ENCODE results near the gene PISD. TPM values are rescaled to one million over a fixed set of nuclear protein-coding genes. Genes with fewer than 3 reads are reported as not detected.

PISD gene
- polyA plus RNA-seq, 1 donor = 54.3 TPM

GRCh38 chr22:31637891-31638618 lies 24.0 kb downstream of the PISD start:
- WGBS (ENCODE audit: insufficient coverage, low lambda C conversion rate) = no CpG with 5 or more reads among the region's 15 CpGs

GRCh38 chr22:31637447-31637890 lies 24.5 kb downstream of the PISD start:
- Histone ChIP-seq H3K9me3 (ENCODE audit: control insufficient read depth, low read depth, low read length) (no peaks in the 10 kb centered on the region), H3K27me3 (ENCODE audit: control insufficient read depth, insufficient read depth, low read length) (no peaks in the 10 kb centered on the region), H3K4me1 (ENCODE audit: control insufficient read depth, insufficient read depth, low read length) (no peaks in the 10 kb centered on the region), H3K27ac (ENCODE audit: low read length) (no peak overlapping the region), H3K36me3 (ENCODE audit: control insufficient read depth, insufficient read depth, low read length) (peaks cover 17% of the 10 kb centered on the region), H3K4me3 (ENCODE audit: low read length) (no peak overlapping the region)
- DNase-seq = no peak
- WGBS (ENCODE audit: insufficient coverage, low lambda C conversion rate) = no CpG with 5 or more reads among the region's 10 CpGs

More at GRCh38 chr22:31637891-31638618, 24.0 kb downstream of the PISD start:
- DNase-seq = no peak
- peaks cover 17% of the 10 kb centered on the region for H3K36me3 ChIP-seq (ENCODE audit: control insufficient read depth, insufficient read depth, low read length)
- H3K9me3 ChIP-seq (ENCODE audit: control insufficient read depth, low read depth, low read length) = no peaks in the 10 kb centered on the region
- H3K4me1 ChIP-seq (ENCODE audit: control insufficient read depth, insufficient read depth, low read length) = no peaks in the 10 kb centered on the region
- no peaks in the 10 kb centered on the region for H3K27me3 ChIP-seq (ENCODE audit: control insufficient read depth, insufficient read depth, low read length)
- H3K27ac ChIP-seq (ENCODE audit: low read length) = no peak overlapping the region
- H3K4me3 ChIP-seq (ENCODE audit: low read length) = no peak overlapping the region

GRCh38 chr22:31635638-31636306 lies 26.2 kb downstream of the PISD start:
- H3K4me1 ChIP-seq (ENCODE audit: control insufficient read depth, insufficient read depth, low read length) = peaks cover 6% of the 10 kb centered on the region
- H3K4me3 ChIP-seq (ENCODE audit: low read length) = no peak overlapping the region
- DNase-seq = no peak
- no peaks in the 10 kb centered on the region for H3K9me3 ChIP-seq (ENCODE audit: control insufficient read depth, low read depth, low read length)
- H3K27ac ChIP-seq (ENCODE audit: low read length) = no peak overlapping the region
- H3K36me3 ChIP-seq (ENCODE audit: control insufficient read depth, insufficient read depth, low read length) = peaks cover 9% of the 10 kb centered on the region
- WGBS (ENCODE audit: insufficient coverage, low lambda C conversion rate) = no CpG with 5 or more reads among the region's 13 CpGs
- H3K27me3 ChIP-seq (ENCODE audit: control insufficient read depth, insufficient read depth, low read length) = no peaks in the 10 kb centered on the region

GRCh38 chr22:31631436-31631835 lies 30.6 kb downstream of the PISD start:
- peak overlapping the region; percentile 85 for H3K27ac ChIP-seq (ENCODE audit: low read length)
- no peaks in the 10 kb centered on the region for H3K27me3 ChIP-seq (ENCODE audit: control insufficient read depth, insufficient read depth, low read length)
- DNase-seq = no peak
- H3K4me3 ChIP-seq (ENCODE audit: low read length) = peak overlapping the region; percentile 90
- WGBS (ENCODE audit: insufficient coverage, low lambda C conversion rate) = no CpG with 5 or more reads among the region's 9 CpGs
- H3K4me1 ChIP-seq (ENCODE audit: control insufficient read depth, insufficient read depth, low read length) = peaks cover 40% of the 10 kb centered on the region
- peaks cover 17% of the 10 kb centered on the region for H3K36me3 ChIP-seq (ENCODE audit: control insufficient read depth, insufficient read depth, low read length)
- no peaks in the 10 kb centered on the region for H3K9me3 ChIP-seq (ENCODE audit: control insufficient read depth, low read depth, low read length)

- peaks cover 48% of the 10 kb centered on the region for H3K4me1 ChIP-seq (ENCODE audit: control insufficient read depth, insufficient read depth, low read length)
- H3K4me3 ChIP-seq (ENCODE audit: low read length) = peak overlapping the region; percentile 90
- no CpG with 5 or more reads among the region's 65 CpGs for WGBS (ENCODE audit: insufficient coverage, low lambda C conversion rate)
Measured at GRCh38 chr22:31630331-31631329, 31.4 kb downstream of the PISD start.

GRCh38 chr22:31629741-31630184 lies 32.3 kb downstream of the PISD start:
- peak overlapping the region; percentile 85 for H3K27ac ChIP-seq (ENCODE audit: low read length)
- WGBS (ENCODE audit: insufficient coverage, low lambda C conversion rate) = no CpG with 5 or more reads among the region's 14 CpGs
- no peak for DNase-seq
- H3K4me3 ChIP-seq (ENCODE audit: low read length) = peak overlapping the region; percentile 90
- H3K27me3 ChIP-seq (ENCODE audit: control insufficient read depth, insufficient read depth, low read length) = no peaks in the 10 kb centered on the region
- no peaks in the 10 kb centered on the region for H3K9me3 ChIP-seq (ENCODE audit: control insufficient read depth, low read depth, low read length)
- peaks cover 22% of the 10 kb centered on the region for H3K36me3 ChIP-seq (ENCODE audit: control insufficient read depth, insufficient read depth, low read length)
- H3K4me1 ChIP-seq (ENCODE audit: control insufficient read depth, insufficient read depth, low read length) = peaks cover 57% of the 10 kb centered on the region

More at GRCh38 chr22:31630331-31631329, 31.4 kb downstream of the PISD start:
- peak; percentile 83 to 92 for DNase-seq
- Histone ChIP-seq H3K9me3 (ENCODE audit: control insufficient read depth, low read depth, low read length) (no peaks in the 10 kb centered on the region), H3K27me3 (ENCODE audit: control insufficient read depth, insufficient read depth, low read length) (no peaks in the 10 kb centered on the region), H3K27ac (ENCODE audit: low read length) (peak overlapping the region; percentile 85), H3K36me3 (ENCODE audit: control insufficient read depth, insufficient read depth, low read length) (peaks cover 17% of the 10 kb centered on the region)

- peaks cover 20% of the 10 kb centered on the region for H3K36me3 ChIP-seq (ENCODE audit: control insufficient read depth, insufficient read depth, low read length)
- peaks cover 57% of the 10 kb centered on the region for H3K4me1 ChIP-seq (ENCODE audit: control insufficient read depth, insufficient read depth, low read length)
- no peaks in the 10 kb centered on the region for H3K9me3 ChIP-seq (ENCODE audit: control insufficient read depth, low read depth, low read length)
- 60% methylated on average over 1 of the region's 17 CpGs for WGBS (ENCODE audit: insufficient coverage, low lambda C conversion rate)
- peak overlapping the region; percentile 90 for H3K4me3 ChIP-seq (ENCODE audit: low read length)
- H3K27me3 ChIP-seq (ENCODE audit: control insufficient read depth, insufficient read depth, low read length) = no peaks in the 10 kb centered on the region
- DNase-seq = no peak
- H3K27ac ChIP-seq (ENCODE audit: low read length) = no peak overlapping the region
Measured at GRCh38 chr22:31628969-31629708, 32.9 kb downstream of the PISD start.

- H3K27me3 ChIP-seq (ENCODE audit: control insufficient read depth, insufficient read depth, low read length) = no peaks in the 10 kb centered on the region
- H3K9me3 ChIP-seq (ENCODE audit: control insufficient read depth, low read depth, low read length) = no peaks in the 10 kb centered on the region
- H3K4me3 ChIP-seq (ENCODE audit: low read length) = no peak overlapping the region
- DNase-seq = no peak
- H3K4me1 ChIP-seq (ENCODE audit: control insufficient read depth, insufficient read depth, low read length) = peaks cover 57% of the 10 kb centered on the region
- H3K27ac ChIP-seq (ENCODE audit: low read length) = no peak overlapping the region
- WGBS (ENCODE audit: insufficient coverage, low lambda C conversion rate) = no CpG with 5 or more reads among the region's 1 CpG
- peaks cover 24% of the 10 kb centered on the region for H3K36me3 ChIP-seq (ENCODE audit: control insufficient read depth, insufficient read depth, low read length)
Measured at GRCh38 chr22:31628362-31628761, 33.7 kb downstream of the PISD start.

GRCh38 chr22:31627223-31627731 lies 34.7 kb downstream of the PISD start:
- peak in 1 of 2 donors; percentile 47 for DNase-seq
- peaks cover 32% of the 10 kb centered on the region for H3K36me3 ChIP-seq (ENCODE audit: control insufficient read depth, insufficient read depth, low read length)
- H3K27ac ChIP-seq (ENCODE audit: low read length) = peak overlapping the region; percentile 90
- H3K9me3 ChIP-seq (ENCODE audit: control insufficient read depth, low read depth, low read length) = no peaks in the 10 kb centered on the region
- H3K4me3 ChIP-seq (ENCODE audit: low read length) = no peak overlapping the region
- peaks cover 64% of the 10 kb centered on the region for H3K4me1 ChIP-seq (ENCODE audit: control insufficient read depth, insufficient read depth, low read length)
- no CpG with 5 or more reads among the region's 8 CpGs for WGBS (ENCODE audit: insufficient coverage, low lambda C conversion rate)
- no peaks in the 10 kb centered on the region for H3K27me3 ChIP-seq (ENCODE audit: control insufficient read depth, insufficient read depth, low read length)

All from large intestine (tissue), 3 donors.